Activated CD4-positive, CD25-positive, alpha-beta regulatory T cell treated with anti-CD3 and anti-CD28 coated beads, Interleukin-2, amount 50 U/mL, for 72 hours (primary cell): Measurements from ENCODE around the gene LBHD2.
"Not testable (repeated sequence)": the region's sequence is repeated elsewhere in the genome, so short reads cannot be mapped to it uniquely, and the experiment has no call there.

Source experiments
- DNase-seq: peaks from one replicate; pipeline ENCODE4 v3.0.0; 2021

LBHD2 gene

GRCh38 chr14:103107455-103107854, 23.4 kb downstream of the LBHD2 start:
- DNase-seq, result no peak

- DNase-seq, result no peak
Measured at GRCh38 chr14:103107941-103108748, 24.1 kb downstream of the LBHD2 start.

DNA sequence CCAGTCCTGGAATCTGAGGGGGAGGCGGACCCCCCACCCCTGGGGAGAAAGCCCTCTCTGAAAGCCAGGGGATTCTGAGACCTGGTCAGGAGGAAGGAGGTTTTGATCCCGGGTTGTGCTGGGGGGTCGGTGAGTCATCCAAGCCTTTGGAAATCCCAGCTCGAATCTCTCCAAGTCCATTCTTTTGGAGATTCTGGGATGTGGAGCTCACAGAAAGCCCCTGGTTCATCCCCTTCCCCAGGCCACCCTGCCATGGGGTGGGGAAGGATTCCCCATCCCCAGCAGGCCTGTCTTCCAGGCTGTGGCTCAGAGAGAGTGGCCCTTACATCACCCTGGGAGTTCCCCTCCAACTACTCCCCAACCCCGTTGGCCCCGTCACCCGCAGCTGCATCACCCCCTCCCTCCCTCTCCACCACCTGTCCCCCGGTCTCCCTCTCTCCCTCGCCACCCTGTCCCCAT, 24.8 kb downstream of the LBHD2 start:
- DNase-seq, result no peak

DNA sequence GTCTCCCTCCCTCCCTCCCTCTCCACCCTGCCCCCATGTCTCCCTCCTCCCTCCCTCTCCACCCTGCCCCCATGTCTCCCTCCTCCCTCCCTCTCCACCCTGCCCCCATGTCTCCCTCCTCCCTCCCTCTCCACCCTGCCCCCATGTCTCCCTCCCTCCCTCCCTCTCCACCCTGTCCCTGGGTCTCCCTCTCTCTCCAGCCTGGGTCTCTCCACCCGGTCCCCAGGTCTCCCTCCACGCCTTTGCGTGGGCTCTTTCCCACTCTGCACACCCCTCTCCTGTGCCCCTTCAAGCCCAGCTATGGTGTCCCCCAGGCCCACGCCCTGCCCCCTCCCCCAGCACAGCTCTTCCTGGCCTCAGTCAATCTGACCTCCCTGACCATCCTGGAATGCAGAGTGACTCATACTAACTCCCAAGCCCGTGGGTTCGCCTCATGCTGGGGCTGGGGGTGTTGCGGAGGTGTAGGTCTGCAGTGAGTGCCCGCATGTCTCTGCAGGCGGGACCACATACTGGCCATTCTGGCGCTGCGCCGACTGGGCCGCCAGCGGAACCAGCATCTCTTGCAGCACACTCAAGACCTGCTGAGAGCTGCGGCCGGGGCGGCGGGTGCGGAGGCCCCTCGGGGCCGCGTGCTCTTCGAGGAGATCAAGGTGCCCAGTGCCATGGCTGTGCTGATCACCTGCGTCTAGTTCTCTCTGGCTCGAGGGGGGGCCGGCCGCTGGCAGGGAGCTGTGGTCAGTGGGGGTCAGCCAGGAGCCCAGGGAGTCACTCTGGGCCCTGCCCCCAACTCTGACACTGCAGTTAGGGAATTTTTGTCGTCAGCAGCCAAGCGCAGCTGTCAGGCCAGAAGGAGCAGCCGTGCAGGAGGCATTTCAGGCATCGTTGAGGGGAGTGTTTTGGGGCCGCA, 25.8 kb downstream of the LBHD2 start:
- DNase-seq, result no peak

DNA sequence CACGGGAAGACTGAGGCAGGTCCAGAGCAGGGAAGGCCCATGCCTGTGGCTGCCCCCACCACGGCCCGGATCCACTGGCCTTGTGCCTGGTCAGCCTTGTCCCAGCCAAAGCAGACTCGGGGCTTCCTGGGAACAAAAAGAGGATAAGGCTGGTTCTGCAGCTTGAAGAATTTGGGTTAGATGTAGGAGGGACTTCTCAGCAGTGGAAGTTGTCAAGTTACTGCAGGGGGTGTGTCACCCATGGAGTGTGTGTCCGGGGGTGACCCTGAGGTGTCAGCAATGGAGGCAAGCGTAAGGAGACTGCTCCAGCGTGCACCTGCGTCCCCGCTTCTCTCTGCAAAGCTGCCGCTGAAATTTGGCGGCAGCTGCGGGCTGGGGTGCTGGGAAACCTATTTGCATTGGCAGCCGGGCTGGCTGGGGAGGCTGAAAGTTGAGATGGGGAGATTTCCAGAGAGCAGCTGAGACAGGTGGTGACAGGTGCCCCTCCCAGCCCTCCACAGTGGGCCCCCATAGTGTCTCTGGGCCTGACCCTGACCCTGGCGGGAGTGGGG, 26.7 kb downstream of the LBHD2 start:
- DNase-seq, result no peak

DNA sequence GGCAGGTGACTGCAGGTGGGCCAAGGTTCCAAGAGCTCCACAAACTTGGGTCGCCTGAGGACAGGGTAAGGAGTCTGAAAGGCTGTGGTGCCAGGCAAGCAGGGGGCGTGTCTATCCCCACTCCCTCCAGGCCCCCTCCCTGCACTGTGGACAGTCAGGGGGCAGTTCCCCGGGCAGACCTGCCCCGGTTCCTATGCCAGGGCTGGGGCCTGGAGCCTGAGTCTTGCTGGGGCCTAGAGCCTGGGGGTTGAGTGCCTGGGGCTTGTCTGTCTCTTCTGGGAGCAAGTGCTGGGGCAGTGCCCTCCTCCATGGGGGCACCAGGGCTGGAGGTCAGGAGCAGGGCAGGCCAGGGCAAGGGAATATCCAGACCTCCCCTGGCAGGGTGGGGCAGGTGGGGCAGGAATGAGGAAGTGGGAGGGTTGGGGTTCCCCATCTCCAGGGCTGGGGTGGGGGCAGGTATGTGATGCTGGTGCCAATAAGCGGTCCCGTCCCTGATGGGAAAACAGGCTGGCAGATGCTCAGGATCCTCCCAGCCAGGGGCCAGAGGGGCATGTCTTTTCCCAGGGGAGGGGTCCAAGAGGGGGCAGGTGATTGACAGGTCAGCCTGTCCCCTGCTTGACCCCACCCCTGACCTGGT, 27.3 kb downstream of the LBHD2 start:
- no peak for DNase-seq

- no peak for DNase-seq
Measured at GRCh38 chr14:103112400-103113243, 28.6 kb downstream of the LBHD2 start.

- no peak for DNase-seq
Measured at GRCh38 chr14:103113303-103113702, 29.3 kb downstream of the LBHD2 start.

- no peak for DNase-seq
Measured at GRCh38 chr14:103113774-103114173, 29.8 kb downstream of the LBHD2 start.

DNA sequence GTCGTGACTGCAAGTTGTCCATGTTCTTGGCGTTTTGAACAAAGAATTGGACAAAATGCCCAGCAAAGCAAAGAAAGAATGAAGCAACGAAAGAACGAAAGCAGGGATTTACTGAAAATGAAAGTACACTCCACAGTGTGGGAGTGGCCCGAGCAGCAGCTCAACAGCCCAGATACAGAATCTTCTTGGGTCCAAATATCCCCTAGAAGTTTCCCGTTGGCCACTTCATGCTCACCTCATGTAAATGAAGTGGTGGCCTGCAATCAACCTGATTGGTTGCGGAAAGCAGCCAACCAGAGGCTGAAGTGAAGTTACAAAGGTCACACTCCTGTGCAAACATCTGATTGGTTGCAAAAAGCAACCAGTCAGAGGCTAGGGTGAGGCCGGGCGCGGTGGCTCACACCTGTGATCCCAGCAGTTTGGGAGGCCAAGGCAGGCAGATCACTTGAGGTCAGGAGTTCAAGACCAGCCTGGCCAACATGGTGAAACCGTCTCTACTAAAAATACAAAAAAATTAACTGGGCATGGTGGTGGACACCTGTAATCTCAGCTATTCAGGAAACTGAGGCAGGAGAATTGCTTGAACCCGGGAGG, 31.2 kb downstream of the LBHD2 start:
- not testable (repeated sequence) for DNase-seq

DNA sequence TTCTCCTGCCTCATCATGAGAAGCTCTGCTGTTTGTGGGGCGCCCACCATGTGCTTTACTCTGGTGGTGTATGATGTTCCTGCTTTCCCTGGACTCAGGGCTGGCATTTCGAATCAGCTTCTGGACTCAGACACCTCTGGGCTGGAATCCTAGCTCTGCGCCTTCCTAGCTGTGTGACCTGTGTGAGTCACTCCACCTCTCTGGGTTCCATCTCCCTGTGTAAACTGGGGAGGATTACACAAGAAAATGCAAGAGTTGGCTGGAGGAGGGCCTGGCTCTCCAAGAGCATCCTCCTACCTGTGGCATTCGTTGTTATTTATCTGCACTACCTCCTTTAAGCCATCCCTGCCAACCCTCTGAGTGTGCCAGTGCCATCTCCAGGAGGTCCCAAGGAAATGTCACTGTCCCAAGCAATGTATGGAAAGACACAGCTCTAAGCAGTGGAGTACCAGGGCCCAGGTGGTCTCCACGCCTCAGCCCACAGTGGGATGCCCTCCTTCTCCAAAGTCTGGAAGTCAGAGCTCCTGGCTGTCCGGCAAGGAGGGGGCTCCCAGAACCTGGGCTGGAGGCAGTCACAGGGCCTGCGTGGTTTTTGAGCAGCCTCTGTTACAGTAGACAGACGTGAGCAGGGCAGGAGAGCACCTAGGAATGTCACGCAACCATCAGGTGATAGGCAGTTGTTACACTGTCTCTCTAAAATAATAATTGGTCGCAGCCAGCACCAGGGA, 32.0 kb downstream of the LBHD2 start:
- DNase-seq, result no peak

- DNase-seq, result no peak
Measured at GRCh38 chr14:103116636-103117035, 32.6 kb downstream of the LBHD2 start.

DNA sequence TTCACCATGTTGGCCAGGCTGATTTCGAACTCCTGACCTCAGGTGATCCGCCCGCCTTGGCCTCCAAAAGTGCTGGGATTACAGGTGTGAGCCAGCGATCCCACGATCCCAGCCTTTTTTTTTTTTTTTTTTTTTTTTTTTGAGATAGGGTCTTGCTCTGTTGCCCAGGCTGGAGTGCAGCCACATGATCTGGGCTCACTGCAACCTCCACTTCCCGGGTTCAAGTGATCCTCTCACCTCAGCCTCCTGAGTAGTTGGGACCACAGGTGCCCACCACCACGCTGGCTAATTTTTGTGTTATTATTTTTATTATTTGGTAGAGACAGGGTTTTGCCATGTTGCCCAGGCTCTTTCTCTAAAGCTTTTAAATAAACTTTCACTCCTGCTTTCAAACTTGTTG, 33.5 kb downstream of the LBHD2 start:
- DNase-seq, result not testable (repeated sequence)

DNA sequence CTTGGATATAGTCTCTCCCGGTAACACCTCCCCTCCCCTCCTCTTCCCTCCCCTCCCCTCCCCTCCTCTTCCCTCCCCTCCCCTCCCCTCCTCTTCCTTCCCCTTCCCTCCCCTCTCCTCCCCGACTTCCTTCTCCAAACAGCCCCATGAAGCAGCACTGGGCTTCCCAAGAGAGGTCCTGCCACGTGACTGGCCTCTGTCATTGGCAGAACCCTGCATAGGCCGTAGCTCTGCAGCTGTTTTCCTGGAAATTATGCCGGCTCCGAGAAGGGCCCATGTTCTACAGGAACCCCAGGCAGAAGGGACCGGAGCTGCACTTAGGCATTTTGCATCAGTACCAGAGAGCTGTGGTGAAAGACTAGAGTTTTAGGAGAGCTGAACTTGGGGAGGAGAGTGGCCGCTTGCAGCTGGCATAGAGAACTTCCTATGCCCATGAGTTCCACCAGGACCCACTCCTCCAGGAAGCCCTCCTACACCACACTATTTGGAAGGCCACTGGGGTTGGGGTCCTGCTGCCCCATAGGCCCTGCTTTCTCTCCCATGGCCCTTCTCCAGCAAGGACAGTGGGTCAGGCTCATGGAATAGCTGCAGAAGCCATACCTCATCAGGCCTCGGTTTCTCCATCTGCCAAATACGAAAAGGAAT, 34.1 kb downstream of the LBHD2 start:
- no peak for DNase-seq

- no peak for DNase-seq
Measured at GRCh38 chr14:103118663-103119404, 34.8 kb downstream of the LBHD2 start.

GRCh38 chr14:103119527-103119926, 35.5 kb downstream of the LBHD2 start:
- DNase-seq, result not testable (repeated sequence)

DNA sequence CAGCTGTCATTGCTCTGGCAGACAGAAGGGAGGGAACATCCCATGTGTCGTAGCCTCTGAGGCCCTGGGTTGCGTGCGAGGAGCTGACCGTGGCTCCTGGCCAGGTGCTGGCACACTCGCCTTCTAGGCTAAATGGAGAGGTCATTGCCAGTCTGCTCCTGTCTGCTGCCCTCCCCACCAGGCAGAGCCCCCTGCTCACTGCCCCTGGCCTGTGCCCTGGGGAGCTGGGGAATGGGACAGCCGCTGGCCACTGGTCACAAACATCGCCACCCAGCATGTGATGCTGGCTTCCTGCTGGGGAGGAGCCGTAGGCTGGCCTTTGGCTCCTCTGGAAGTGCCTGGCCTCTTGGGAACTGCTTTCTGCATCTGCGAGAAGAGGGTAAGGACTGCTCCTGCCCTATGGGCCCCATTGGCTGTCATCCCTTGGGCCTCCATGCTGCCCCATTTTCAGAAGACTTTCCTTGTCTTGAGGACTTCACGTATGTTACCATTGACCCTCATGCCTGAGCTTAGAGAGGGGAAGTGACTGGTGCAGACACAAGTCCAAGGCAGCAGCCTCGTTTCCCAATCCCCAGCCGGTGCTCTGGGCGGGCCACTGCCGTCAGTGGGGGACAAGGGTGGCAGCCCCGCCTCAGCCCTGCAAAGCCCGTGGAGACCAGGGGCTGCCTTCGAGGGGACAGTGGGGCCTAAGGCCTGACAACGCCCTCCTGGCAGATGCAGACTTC, 37.3 kb downstream of the LBHD2 start:
- no peak for DNase-seq

DNA sequence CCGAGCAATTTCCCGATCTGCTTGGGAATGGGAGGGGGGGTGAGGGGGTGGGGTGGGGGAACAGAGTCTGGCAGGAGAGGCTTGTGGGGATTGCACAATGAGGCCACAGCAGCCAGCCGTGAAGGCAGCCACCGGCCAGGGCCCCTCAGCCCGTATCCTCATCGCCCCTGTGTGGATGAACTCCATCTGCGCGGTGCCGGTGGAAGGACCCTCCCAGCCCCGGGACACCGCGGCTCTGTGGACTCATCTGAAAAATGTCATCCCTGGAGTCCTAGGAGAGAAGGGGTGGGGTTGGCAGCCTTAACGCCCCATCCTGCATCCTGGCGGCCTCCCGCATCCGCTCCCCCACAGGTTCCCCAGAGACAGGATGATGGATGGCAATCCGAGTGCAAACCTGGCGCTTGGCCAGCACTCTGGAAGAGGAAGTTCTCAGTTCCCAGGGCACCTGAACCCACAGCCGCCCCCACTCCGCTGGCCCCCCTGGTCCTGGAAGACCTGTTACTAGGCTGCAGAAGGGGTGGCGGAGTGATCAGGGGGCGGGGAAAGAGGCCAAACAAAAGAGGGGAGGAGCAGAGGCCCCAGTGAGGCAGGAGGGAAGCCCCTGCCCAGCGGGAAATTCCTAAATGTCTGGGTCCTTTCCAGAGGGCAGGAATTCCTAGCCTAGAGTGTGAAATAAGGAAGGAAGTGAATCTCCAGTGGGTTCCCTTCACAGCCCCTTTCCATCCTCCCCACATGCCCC, 38.0 kb downstream of the LBHD2 start:
- DNase-seq, result no peak
